Heart right ventricle (tissue), 16 donors: ENCODE results near the gene DRC1. TPM values are rescaled to one million over a fixed set of nuclear protein-coding genes. Genes with fewer than 3 reads are reported as not detected.

Experiments used
- ATAC-seq, 8 donors: fragments of 200-7000 bp; cut with Tn5 transposase; one replicate each; pipeline ENCODE4 v1.9.1; 2020; ENCODE audit warnings: mild to moderate bottlenecking in 8 of 8, moderate library complexity in 8 of 8, moderate number of reproducible peaks in 1 of 8
- DNase-seq, 2 donors: peaks; one replicate each; pipeline ENCODE4 v3.0.0-alpha.2; 2020
- H3K27ac ChIP-seq, 10 donors: fragments of 200-600 bp; sonication (generic) in 2 of 10; one replicate each; pipeline versions ENCODE4 v1.5.0 to v1.8.0; 2020 to 2022; ENCODE audit warnings: mild to moderate bottlenecking in 3 of 10
- H3K27me3 ChIP-seq, 7 donors: fragments of 200-600 bp; one replicate each; pipeline ENCODE4 v1.8.0; 2021 to 2022; ENCODE audit warnings: mild to moderate bottlenecking in 2 of 7
- H3K36me3 ChIP-seq, 9 donors: fragments of 200-600 bp; sonication (generic) in 1 of 9; one replicate each; pipeline versions ENCODE4 v1.5.0 to v1.8.0; 2020 to 2022; ENCODE audit warnings: mild to moderate bottlenecking in 2 of 9
- H3K4me1 ChIP-seq, 9 donors: fragments of 200-600 bp; sonication (generic) in 1 of 9; one replicate each; pipeline versions ENCODE4 v1.5.0 to v1.8.0; 2020 to 2022; ENCODE audit warnings: mild to moderate bottlenecking in 4 of 9
- H3K4me3 ChIP-seq, 10 donors: fragments of 200-600 bp; sonication (generic) in 2 of 10; one replicate each; pipeline versions ENCODE4 v1.5.0 to v1.8.0; 2020 to 2022; ENCODE audit warnings: mild to moderate bottlenecking in 7 of 10, moderate library complexity in 2 of 10
- H3K9me3 ChIP-seq, 11 donors: fragments of 200-600 bp in 10 of 11; sonication (generic) in 2 of 11; one replicate each; pipeline versions ENCODE4 v1.5.0 to v1.8.0; 2013 to 2022; ENCODE audit warnings: mild to moderate bottlenecking in 2 of 11, control low read depth in 1 of 11, moderate library complexity in 1 of 11
- CTCF ChIP-seq, 9 donors: fragments of 200-600 bp; sonication (generic) in 2 of 9; IDR thresholded peaks; one replicate each; pipeline versions ENCODE4 v1.5.0 to v1.8.0; 2021 to 2022; ENCODE audit warnings: antibody characterized with exemption in 9 of 9, mild to moderate bottlenecking in 5 of 9, moderate library complexity in 1 of 9
- WGBS, 2 donors: extraction: QIAGEN DNeasy Blood & Tissue Kit; methylation state at CpG; one replicate each; pipeline ENCODE4 v1.1.7; 2013; ENCODE audit warnings: inconsistent platforms in 1 of 2; 5-methylcytosine and 5-hydroxymethylcytosine counted together
- intact Hi-C, 10 donors: fragments of 100-400 bp; cut with DNase I; formaldehyde crosslinking; loops; one replicate each; pipeline versions ENCODE4 v1.11.1 to v1.14.2; 2022
- polyA plus RNA-seq, 2 donors: library from polyadenylated mRNA; stranded (reverse); fragments of 200-250 nt; gene quantifications; one replicate each; pipeline ENCODE4 v1.2.3, GENCODE V29; 2013
- total RNA-seq, 10 donors: library from RNA; stranded (reverse); fragmentation: NEBNext Ultra II Directional in 3 of 10; extraction: Animal tissue kit (Norgen Biotek cat#: 25700) in 3 of 10; gene quantifications; one replicate each; pipeline versions ENCODE4 v1.2.1 to v1.2.4, GENCODE V29; 2021 to 2023
- donor health status: Arrhythmogenic right ventricular cardiomyopathy.
- donor health status: ischemic (EF 13 %, LVEDD 7.1; RV severe dilation, severe dysfunction).
- donor health status: healthy with polysubstance abuse.
- donor health status: DM: no; HTN: yes; CAD: no.
- donor health status: DM: no; HTN: no; CAD: no.
- donor health status: ischemic (EF 25% LVEDD 6.9; RV normal size, moderate dysfunction).
- donor health status: ischemic (EF 25% LVEDD 5.7; RV mildly dilated, moderate dysfunction).
- donor health status: healthy.
- donor health status: DM: yes; HTN: yes; CAD: no.
- donor health status: Ischemic cardiomyopathy.
- donor health status: ischemic (EF 35%, LVEDD 5.7; RV mildly dilated, moderate dysfunction).
- donor health status: nonischemic (EF 11% LVEDD 7.7; RV severe dilation, severe dysfunction).
- donor health status: DM: yes; HTN: yes; CAD: no.
- donor health status: PGD.
- donor health status: ischemic (EF 29% LVEDD 5.4; RV normal size, mild dysfunction).
- donor health status: nonischemic (EF 23%, LVEDD 6.1; RV moderate dilation, normal function).

Gene DRC1
- total and polyA plus RNA-seq, 12 donors = 0.06 to 0.37 (median 0.20) TPM; not detected in 8

GRCh38 chr2:26487192-26487591 lies 85.5 kb downstream of the DRC1 start:
- H3K27me3 ChIP-seq = no peaks in the 10 kb centered on the region
- no peak overlapping the region for H3K4me3 ChIP-seq
- no peak overlapping the region for H3K27ac ChIP-seq
- intact Hi-C loops = no loop called here
- peaks cover 0 to 13% (median 10%) of the 10 kb centered on the region in 9 donors for H3K4me1 ChIP-seq
- DNase-seq (no peak), ATAC-seq (no peak)
- H3K36me3 ChIP-seq = no peaks in the 10 kb centered on the region
- 78 to 83% methylated on average over 5 of the region's 5 CpGs for WGBS, 2 donors
- H3K9me3 ChIP-seq = no peaks in the 10 kb centered on the region
- TF ChIP-seq CTCF (IDR thresholded peaks at IDR 0.05) = no peak

DNA sequence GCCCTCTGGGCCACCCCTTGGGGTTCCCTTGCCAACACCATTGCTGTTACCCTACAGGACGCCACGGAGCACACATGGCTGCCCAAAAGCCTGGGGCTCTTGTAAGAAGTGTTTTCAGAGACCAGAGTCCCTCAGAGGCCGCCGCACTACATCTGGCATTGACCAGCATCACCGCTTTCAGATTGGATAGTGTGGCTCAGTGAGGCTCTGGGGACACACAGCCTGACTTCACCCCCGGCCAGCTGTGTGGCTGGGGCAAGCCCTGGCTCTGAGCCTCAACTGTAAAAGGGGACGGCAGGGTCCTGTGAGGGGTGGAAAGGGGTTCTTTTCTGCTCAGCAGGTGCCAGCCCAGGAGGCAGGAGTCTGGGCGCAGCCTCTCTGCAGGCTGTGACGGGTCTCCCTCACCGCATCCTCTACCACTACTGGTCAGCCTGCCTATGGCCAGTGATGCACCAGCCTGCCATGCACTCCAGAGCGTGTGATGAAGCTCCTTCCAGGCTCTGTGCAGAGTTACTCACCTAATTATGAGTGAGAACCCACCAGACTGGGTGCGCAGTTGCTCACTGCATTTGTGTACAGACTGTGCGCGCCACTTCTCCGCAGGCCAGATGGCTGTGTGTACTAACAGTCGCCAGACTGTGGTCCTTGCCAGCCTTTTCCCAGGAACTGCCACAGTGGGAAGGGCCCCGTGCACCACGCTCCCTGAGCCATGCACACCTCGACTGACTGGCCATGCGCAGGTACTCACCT lies 86.9 kb downstream of the DRC1 start:
- DNase-seq (no peak), ATAC-seq (no peak)
- intact Hi-C loops = no loop called here
- Histone ChIP-seq H3K36me3 (no peaks in the 10 kb centered on the region), H3K27ac (no peak overlapping the region), H3K4me3 (no peak overlapping the region), H3K4me1 (peaks cover 0 to 10% (median 8%) of the 10 kb centered on the region in 9 donors), H3K9me3 (no peaks in the 10 kb centered on the region), H3K27me3 (no peaks in the 10 kb centered on the region)
- TF ChIP-seq CTCF (IDR thresholded peaks at IDR 0.05) = no peak
- WGBS, 2 donors = 87 to 89% methylated on average over 20 of the region's 20 CpGs

- H3K9me3 ChIP-seq = no peaks in the 10 kb centered on the region
- TF ChIP-seq CTCF (IDR thresholded peaks at IDR 0.05) = no peak
- ATAC-seq = no peak
- H3K27me3 ChIP-seq = no peaks in the 10 kb centered on the region
- H3K36me3 ChIP-seq = no peaks in the 10 kb centered on the region
- intact Hi-C loops = no loop called here
- DNase-seq = no peak
- WGBS, 2 donors = 86 to 88% methylated on average over 19 of the region's 19 CpGs
- peaks cover 0 to 7% (median under 1%) of the 10 kb centered on the region in 9 donors for H3K4me1 ChIP-seq
- H3K4me3 ChIP-seq = no peak overlapping the region
- H3K27ac ChIP-seq = no peak overlapping the region
Observed at GRCh38 chr2:26489213-26489850, 87.6 kb downstream of the DRC1 start.

DNA sequence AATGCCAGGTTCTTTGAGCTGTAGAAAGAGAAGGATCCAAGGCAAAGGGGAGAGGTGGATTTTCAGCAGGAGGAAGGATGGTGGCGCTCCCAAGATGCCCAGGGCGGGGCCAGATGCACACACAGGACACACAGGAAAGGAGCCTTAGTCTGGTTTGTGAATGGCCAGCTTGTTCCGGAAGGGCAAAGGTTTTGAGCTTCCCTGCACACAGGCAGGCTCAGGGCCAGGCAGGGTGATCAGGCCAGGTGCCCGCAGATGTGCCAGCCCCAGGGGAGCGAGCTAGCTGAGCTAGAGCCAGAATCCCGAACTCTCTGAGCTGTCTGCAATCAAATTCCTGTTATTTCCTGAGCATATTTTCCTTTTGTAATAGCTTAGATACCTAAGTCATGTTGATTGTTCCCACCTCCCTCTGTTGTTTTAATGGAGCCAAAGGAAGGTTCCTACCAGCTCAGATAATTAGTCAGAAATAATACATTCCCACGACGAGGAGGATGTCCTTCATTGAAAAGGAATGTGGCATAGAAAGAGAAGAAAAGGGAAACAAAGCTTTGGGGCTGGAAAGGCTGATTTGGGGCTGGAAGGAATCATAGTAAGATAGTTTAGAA lies 89.9 kb downstream of the DRC1 start:
- DNase-seq (no peak), ATAC-seq (no peak)
- Histone ChIP-seq H3K36me3 (no peaks in the 10 kb centered on the region), H3K4me3 (no peak overlapping the region), H3K27me3 (peaks cover 0 to 5% (median 0%) of the 10 kb centered on the region in 7 donors), H3K9me3 (no peaks in the 10 kb centered on the region), H3K4me1 (peaks cover 0 to 3% (median 0%) of the 10 kb centered on the region in 9 donors), H3K27ac (no peak overlapping the region)
- TF ChIP-seq CTCF (IDR thresholded peaks at IDR 0.05) = no peak
- WGBS, 2 donors = 63 to 68% methylated on average over 8 of the region's 8 CpGs
- intact Hi-C loops = no loop called here
